GM19193 (cell line): ENCODE measurements around the gene ADNP.

Experiments used
- POLR2A ChIP-seq: IDR thresholded peaks from 4 replicates; pipeline ENCODE4 v1.6.1; 2011; ENCODE audit not compliant: insufficient read depth, insufficient read length; ENCODE audit errors: extremely low read depth

The ADNP gene

GRCh38 chr20:50920997-50921396 is 10.2 kb downstream of the ADNP start:
- no peak for TF ChIP-seq POLR2A

GRCh38 chr20:50919567-50919966 is 11.7 kb downstream of the ADNP start:
- no peak for TF ChIP-seq POLR2A

GRCh38 chr20:50918403-50918802 is 12.8 kb downstream of the ADNP start:
- TF ChIP-seq POLR2A, result no peak

DNA sequence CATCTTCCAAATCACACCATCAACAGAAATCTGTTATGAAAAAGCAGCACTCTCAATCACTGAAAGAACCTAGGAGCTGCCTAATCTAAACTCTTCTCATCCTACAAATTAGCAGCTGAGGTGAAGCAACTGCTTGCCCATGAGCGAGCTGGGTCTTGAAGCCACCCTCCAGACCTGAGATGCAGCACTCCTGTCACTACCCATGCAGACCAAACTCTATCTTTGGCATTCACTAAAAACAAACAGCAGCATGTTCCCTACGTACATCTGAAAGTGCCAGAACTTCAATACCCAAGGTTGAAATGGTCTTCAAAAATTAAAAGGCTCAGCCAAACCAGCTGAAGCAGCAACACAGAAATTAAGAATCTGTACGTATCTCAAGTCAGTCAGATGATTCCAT is 14.3 kb downstream of the ADNP start:
- no peak for TF ChIP-seq POLR2A

DNA sequence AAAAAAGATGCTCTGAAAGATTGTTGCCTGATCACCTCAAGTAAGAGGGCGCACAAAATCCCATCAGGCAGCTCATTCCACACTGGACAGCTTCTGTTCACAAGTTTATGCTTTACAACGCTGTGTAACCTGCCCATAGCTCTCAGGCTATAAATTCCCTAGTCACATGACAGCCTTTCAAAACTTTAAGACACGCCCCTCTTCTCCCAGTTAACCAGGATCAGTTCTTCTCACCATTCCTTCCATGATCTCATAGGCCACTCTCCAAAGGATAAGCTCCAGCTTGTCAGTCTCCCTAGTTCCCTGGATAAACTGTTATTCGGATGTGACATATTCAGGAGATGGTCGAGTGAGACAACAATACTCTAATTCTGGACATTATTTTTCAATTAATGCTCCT is 15.0 kb downstream of the ADNP start:
- no peak for TF ChIP-seq POLR2A

DNA sequence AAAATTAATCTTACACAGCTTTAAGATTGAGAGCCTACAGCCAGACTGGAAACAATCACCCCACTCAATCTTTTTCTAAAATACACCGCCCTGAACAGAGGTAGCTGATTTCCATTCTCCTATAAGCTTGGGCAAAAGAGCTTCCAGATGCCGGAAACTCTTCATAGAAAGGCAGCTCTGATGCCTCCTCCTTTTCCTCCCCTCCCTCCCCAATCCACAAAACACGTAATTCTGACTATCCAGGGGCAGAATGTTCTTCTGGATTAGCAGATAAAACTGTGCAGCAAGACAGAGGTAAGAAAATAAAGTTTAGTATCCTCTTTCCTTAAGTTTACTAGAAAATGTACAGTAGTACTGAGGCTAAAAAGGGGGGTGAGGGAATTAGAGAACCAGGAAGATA is 15.8 kb downstream of the ADNP start:
- TF ChIP-seq POLR2A, result no peak

- TF ChIP-seq POLR2A, result no peak
These were observed 17.4 kb downstream of the ADNP start for GRCh38 chr20:50913690-50914375.

DNA sequence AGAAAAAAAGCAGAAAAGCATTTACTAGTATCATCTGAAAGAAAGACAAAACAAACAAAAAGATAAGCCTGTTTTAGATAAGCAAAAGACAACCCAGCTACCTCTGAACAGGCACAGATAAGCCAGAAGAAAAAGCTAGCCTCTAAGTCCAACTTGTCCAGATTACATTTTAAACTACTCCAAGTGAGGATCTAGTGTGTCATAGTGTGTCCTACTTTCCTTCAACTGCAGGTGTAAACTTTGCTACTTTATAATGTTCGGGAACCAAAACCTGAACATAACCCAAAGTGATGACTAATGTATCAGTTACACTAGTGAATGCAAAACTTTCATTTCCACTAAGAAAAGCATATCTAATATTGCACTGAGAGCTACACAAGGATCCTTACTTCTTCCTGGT is 19.5 kb downstream of the ADNP start:
- TF ChIP-seq POLR2A, result no peak

- TF ChIP-seq POLR2A, result no peak
These were observed 20.2 kb downstream of the ADNP start for GRCh38 chr20:50911030-50911429.

DNA sequence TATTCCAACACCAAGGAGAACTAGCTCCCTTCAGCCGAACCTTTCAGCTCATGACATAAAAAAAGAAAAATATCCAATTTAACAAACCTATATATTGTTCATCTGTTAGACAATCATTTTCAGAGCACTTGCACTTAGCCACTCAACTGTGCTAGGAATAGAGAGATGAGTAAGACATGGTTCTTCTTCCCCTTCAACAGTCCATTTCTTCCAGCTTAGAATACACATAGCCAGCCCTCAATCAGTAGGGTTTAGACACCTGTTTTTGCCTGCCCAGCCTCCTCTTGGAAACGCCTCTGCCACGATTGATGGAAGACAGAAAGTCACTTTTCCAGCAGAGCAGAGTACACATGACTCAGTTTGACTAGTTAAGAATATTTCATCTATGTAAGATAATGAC is 21.8 kb downstream of the ADNP start:
- no peak for TF ChIP-seq POLR2A

GRCh38 chr20:50904067-50904570 is 27.1 kb downstream of the ADNP start:
- TF ChIP-seq POLR2A, result no peak

GRCh38 chr20:50903353-50904051 is 27.7 kb downstream of the ADNP start:
- TF ChIP-seq POLR2A, result no peak

DNA sequence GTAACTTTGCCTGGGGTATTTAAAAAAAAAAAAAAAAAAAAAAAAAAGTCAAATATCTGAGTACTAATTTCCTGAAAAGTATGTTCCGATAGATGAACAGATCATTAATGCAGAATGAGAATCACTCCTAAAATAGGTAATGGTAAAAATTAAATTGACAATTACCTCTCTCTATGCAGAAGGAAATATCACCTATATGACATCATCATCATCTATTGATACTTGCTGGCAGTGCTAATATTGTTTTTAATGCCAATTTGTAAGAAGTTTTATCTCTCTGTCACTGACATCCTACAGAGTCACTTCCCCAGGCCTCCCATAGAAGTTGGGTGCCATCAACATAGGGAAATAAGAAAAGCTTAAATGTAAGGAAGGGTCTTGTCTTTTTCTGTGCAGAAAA is 29.9 kb downstream of the ADNP start:
- no peak for TF ChIP-seq POLR2A

- no peak for TF ChIP-seq POLR2A
These were observed 31.0 kb downstream of the ADNP start for GRCh38 chr20:50900261-50900660.

- TF ChIP-seq POLR2A, result no peak
These were observed 32.8 kb downstream of the ADNP start for GRCh38 chr20:50898475-50898874.
